Right cardiac atrium (tissue), 5 donors: ENCODE data around the gene PLRG1. TPM values are rescaled to one million over a fixed set of nuclear protein-coding genes. Genes with fewer than 3 reads are reported as not detected.
"Not testable (repeated sequence)": the region's sequence is repeated elsewhere in the genome, so short reads cannot be mapped to it uniquely, and the experiment has no call there.

Experiments
- ATAC-seq, 2 donors: fragments of 200-7000 bp; cut with Tn5 transposase; one replicate each; pipeline versions ENCODE4 v1.8.0 to v1.9.1; 2020; ENCODE audit warnings: moderate library complexity in 2 of 2, mild to moderate bottlenecking in 1 of 2
- DNase-seq, 3 donors: peaks; one replicate each; pipeline ENCODE4 v3.0.0-alpha.2; 2020
- H3K27ac ChIP-seq: one replicate; pipeline ENCODE4 v1.5.1; 2013; ENCODE audit warnings: mild to moderate bottlenecking, low read length, control low read depth, moderate library complexity
- H3K27me3 ChIP-seq: one replicate; pipeline ENCODE4 v1.6.1; 2013; ENCODE audit not compliant: control insufficient read depth, insufficient read depth
- H3K4me1 ChIP-seq: one replicate; pipeline ENCODE4 v1.6.1; 2013; ENCODE audit warnings: low read length; ENCODE audit not compliant: control insufficient read depth, insufficient read depth
- H3K4me3 ChIP-seq: one replicate; pipeline ENCODE4 v1.5.1; 2013; ENCODE audit warnings: low read length, control low read depth
- H3K9me3 ChIP-seq: one replicate; pipeline ENCODE4 v1.6.1; 2013; ENCODE audit warnings: low read length; ENCODE audit not compliant: control insufficient read depth
- WGBS: extraction: QIAGEN DNeasy Blood & Tissue Kit; methylation state at CpG from one replicate; pipeline ENCODE4 v1.1.7; 2013; 5-methylcytosine and 5-hydroxymethylcytosine counted together
- intact Hi-C, 4 donors: fragments of 100-400 bp; cut with DNase I; formaldehyde crosslinking; loops; one replicate each; pipeline versions ENCODE4 v1.11.0 to v1.14.0; 2022 to 2023
- long read RNA-seq, 4 donors: library from polyadenylated mRNA; unstranded; transcript quantifications; one replicate each; pipeline ENCODE4 v2.0.0, GENCODE V29; 2020 to 2021
- polyA plus RNA-seq: library from polyadenylated mRNA; stranded (reverse); fragments of 200-250 nt; gene quantifications from one replicate; pipeline ENCODE4 v1.2.3, GENCODE V29; 2013
- total RNA-seq, 4 donors: library from RNA; stranded (reverse); fragmentation: NEBNext Ultra II Directional; extraction: Animal tissue kit (Norgen Biotek cat#: 25700); gene quantifications; one replicate each; pipeline ENCODE4 v1.2.1, GENCODE V29; 2021
- donor health status: healthy with polysubstance abuse.
- donor health status: DM: no; HTN: yes; CAD: no.
- donor health status: DM: no; HTN: no; CAD: no.
- donor health status: DM: no; HTN: yes; CAD: no; lungs with severe emphysema.
- donor health status: DM: yes; HTN: yes; CAD: no.

Gene PLRG1
- total RNA-seq (10 to 100 TPM; 42.5 to 53.0 (median 50.8) TPM), polyA plus RNA-seq (24.6 TPM)
- long read RNA-seq, donor 1, transcript PLRG1-202 (15 exons, 3,351 nt) = major isoform, 41 of 49 reads
- long read RNA-seq, donor 1, partial matches to known transcripts = 2 of 49 reads
- long read RNA-seq, donor 1, other reads (novel, unspliced or antisense) = 5 of 49 reads
- long read RNA-seq, donor 2, transcript PLRG1-202 (15 exons, 3,351 nt) = major isoform, 18 of 23 reads
- long read RNA-seq, donor 2, partial matches to known transcripts = 0 of 23 reads
- long read RNA-seq, donor 2, other reads (novel, unspliced or antisense) = 5 of 23 reads
- long read RNA-seq, donor 3, transcript PLRG1-202 (15 exons, 3,351 nt) = major isoform, 197 of 238 reads
- long read RNA-seq, donor 3, partial matches to known transcripts = 11 of 238 reads
- long read RNA-seq, donor 3, other reads (novel, unspliced or antisense) = 28 of 238 reads
- long read RNA-seq, donor 4, transcript PLRG1-202 (15 exons, 3,351 nt) = major isoform, 33 of 37 reads
- long read RNA-seq, donor 4, partial matches to known transcripts = 1 of 37 reads
- long read RNA-seq, donor 4, other reads (novel, unspliced or antisense) = 3 of 37 reads

DNA sequence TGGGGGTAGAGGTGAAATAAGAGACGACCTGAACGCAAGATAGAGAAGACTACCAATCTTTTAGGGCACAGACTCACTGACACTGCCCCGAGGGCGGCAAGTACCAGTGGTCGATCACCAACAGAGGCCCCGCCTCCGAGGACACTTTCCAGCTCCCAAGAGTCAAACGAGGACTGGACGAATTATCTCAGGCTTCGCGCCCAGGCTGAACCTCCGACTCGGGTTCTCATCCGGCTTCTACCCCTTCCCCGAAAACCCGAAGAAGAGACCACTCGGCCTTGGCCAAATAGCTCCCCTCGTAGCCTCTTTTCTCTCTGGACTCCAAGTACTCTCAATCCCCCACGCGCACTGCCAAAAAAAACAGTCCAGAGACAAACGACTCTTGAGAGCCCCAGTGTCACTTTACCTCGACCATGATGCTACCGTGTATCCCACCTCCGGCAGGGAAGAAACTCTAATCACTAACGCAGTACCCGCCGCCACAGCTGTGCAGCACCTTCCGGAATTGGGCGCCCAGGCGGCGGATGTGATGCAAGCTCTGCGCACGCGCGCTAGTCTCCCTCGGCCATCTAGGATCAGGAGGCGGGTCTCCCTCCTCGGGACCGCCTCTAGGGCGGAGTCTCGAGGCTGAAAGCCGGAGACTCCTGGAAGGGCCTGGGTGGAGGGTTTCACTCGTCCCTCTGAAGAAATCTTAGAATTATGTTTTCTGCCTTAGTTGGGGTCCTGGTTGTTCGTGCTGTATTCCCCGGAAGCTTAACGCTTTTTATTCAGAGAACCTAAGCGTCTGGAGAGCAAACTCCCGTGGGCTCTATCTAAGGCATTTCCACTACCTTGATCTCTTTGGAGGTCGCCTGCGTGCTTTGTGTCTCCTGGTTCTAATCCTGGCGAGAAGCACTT, at the start of gene PLRG1:
Gene PLRG1, minus strand, starts transcription at position 507 of the 897 bp plus-strand sequence. Its CDS starts 92 bp downstream, at position 415.
- intact Hi-C loops = loop anchor here in 2 of 4 donors (5.0 to 10.0 kb wide), 3 partner anchors 67 to 225 kb away; no protein-coding TSS in a partner anchor
- peak within 1 kb of the TSS; percentile 88 for H3K4me3 ChIP-seq
- H3K27me3 ChIP-seq = no peaks in the 10 kb centered on the region
- peak; percentile 97 to 99 (median 99) for DNase-seq
- under 1% methylated on average over 51 of the region's 51 CpGs for WGBS
- H3K27ac ChIP-seq = peak within 1 kb of the TSS; percentile 70
- no peaks in the 10 kb centered on the region for H3K4me1 ChIP-seq
- H3K9me3 ChIP-seq = no peaks in the 10 kb centered on the region
- ATAC-seq = peak; percentile 100

DNA sequence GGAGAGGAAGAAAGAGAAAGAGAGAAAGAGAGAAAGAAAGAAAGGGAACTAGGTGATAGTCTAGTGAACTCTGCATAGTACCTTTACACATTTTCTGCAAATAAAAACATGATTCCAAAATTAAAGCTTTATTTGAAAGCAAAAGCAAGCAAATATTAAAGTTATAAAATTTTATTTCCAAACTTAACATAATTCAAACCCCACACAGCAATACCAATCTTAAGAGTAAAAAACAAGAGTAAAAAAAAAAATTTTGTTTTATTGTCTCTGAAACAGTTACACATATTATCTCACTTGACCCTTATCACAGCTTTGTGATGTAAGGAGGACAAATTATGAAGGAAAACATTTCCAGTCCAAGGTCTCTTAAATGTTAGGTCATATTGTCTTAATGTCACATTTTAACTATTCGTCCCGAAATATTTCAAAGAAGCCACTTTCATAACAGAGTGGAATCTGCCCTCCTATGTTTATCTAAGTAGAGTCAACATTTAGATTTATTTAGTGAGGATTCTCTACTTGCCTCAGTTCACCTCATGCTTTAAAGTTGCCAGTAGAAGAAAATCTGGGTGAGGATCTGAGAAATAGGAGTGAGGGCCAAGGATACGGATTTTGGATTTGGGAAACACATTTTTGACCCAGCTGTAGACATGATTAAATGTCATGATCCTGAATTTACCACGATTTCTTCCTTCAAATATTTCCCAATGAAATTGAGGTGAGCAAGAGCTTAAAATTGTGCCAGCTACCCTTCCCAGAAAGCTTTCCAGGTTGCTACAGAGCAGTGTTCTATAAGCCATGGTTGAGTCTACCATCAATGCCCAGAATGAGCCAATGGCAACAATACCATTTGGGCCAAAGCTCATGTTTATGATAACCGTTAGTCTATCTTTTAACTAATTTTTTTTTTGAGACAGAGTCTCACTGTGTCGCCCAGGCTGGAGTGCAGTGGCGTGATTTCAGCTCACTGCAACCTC, 47.9 kb upstream of the PLRG1 start:
- WGBS = 77% methylated on average over 7 of the region's 7 CpGs
- ATAC-seq = no peak

DNA sequence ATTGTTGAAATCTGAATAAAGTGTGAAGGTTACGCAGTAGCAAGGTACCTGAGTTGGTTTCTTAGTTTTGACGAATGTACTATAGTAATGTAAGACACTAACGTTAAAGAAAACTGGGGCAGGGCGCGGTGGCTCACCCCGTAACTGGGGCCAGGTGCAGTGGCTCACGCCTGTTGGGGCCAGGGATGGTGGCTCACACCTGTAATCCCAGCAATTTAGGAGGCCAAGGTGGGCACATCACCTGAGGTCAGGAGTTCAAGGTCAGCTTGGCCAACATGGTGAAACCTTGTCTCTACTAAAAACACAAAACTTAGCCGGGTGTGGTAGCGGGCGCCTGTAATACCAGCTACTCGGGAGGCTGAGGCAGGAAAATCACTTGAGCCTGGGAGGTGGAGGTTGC, 47.1 kb upstream of the PLRG1 start:
- ATAC-seq, intact Hi-C loops, H3K27ac ChIP-seq, DNase-seq, H3K4me1 ChIP-seq, H3K4me3 ChIP-seq, H3K9me3 ChIP-seq, H3K27me3 ChIP-seq: not testable (repeated sequence)
- 90% methylated on average over 11 of the region's 11 CpGs for WGBS

More for the DNA sequence above, 47.9 kb upstream of the PLRG1 start:
- Histone ChIP-seq H3K4me3 (no peak overlapping the region), H3K9me3 (no peaks in the 10 kb centered on the region), H3K27ac (no peak overlapping the region), H3K27me3 (no peaks in the 10 kb centered on the region), H3K4me1 (no peaks in the 10 kb centered on the region)
- no peak for DNase-seq
- intact Hi-C loops = no loop called here

DNA sequence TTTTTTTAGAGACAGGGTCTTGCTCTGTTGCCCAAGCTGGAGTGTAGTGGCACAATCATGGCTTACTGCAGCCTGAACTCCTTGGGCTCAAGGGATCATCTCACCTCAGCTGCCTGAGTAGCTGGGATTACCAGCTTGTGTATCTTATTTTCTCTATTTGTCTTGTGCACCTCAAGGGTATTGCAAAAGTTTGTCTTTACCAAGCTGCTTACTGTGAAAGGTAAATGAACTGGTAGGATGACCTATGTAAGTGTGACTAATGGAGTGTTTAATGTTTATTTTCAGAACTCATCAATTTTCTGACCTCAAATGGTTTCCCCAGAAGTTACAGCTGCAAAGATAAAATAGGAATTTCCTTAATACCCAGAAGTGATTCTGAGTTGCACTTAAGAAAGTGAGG, 45.6 kb upstream of the PLRG1 start:
- DNase-seq (no peak), ATAC-seq (no peak)
- H3K4me3 ChIP-seq = no peak overlapping the region
- intact Hi-C loops = no loop called here
- no peaks in the 10 kb centered on the region for H3K9me3 ChIP-seq
- no peaks in the 10 kb centered on the region for H3K27me3 ChIP-seq
- H3K4me1 ChIP-seq = no peaks in the 10 kb centered on the region
- H3K27ac ChIP-seq = no peak overlapping the region

DNA sequence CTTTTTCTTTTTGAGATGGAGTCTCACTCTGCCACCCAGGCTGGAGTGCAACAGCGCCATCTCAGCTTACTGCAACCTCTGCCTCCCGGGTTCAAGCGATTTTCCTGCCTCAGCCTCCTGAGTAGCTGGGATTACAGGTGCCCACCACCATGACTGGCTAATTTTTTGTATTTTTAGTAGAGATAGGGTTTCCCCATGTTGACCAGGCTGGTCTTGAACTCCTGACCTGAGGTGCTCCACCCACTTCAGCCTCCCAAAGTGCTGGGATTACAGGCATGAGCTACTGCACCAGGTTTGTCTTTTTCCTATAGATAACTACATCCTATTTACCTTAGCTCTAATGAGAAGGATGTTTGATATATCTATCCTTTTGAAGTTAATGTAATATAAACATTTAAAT, 44.1 kb upstream of the PLRG1 start:
- DNase-seq, H3K4me3 ChIP-seq, H3K27ac ChIP-seq, ATAC-seq, H3K27me3 ChIP-seq, H3K4me1 ChIP-seq, H3K9me3 ChIP-seq, intact Hi-C loops: not testable (repeated sequence)
- WGBS = 87% methylated on average over 3 of the region's 3 CpGs

DNA sequence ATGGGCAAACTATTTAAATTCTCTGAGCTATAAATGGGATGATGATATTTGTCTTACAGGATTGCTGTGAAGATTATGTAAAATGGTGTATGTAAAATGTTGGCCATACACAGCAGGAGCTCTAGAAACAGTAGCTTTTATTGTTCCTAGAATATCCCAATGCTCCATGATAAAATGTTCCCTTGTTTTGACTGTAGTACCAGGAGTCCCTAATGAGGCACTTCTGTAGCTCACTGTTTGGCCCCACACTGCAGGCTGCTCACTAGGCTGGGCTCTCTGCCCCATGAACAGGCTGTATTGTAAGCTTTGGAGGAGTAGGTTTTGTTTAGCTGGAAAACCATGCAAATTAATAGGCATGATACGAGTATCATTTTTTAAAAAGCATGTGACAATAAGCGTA, 43.7 kb upstream of the PLRG1 start:
- Histone ChIP-seq H3K4me3 (no peak overlapping the region), H3K9me3 (no peaks in the 10 kb centered on the region), H3K4me1 (no peaks in the 10 kb centered on the region), H3K27ac (no peak overlapping the region), H3K27me3 (no peaks in the 10 kb centered on the region)
- WGBS = 38% methylated on average over 2 of the region's 2 CpGs
- ATAC-seq = no peak
- DNase-seq = no peak
- intact Hi-C loops = no loop called here

DNA sequence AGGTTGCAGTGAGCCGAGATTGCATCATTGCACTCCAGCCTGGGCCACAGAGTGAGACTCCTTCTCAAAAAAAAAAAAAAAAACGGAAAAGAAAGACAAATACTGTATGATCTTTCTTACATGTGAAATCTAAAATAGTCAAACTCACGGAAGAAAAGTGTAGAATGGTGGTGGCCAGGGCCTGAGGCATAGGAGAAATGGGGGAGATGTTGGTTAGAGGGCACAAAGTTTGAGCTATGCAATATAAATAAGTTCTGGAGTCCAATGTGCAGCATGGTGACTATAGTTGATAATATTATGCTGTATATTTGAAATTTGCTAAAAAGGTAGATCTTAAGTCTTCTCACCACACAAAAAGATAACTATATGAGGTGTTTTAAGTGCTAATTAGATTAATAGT, 41.7 kb upstream of the PLRG1 start:
- DNase-seq = no peak
- Histone ChIP-seq H3K4me1 (no peaks in the 10 kb centered on the region), H3K4me3 (no peak overlapping the region), H3K27ac (no peak overlapping the region), H3K27me3 (no peaks in the 10 kb centered on the region), H3K9me3 (no peaks in the 10 kb centered on the region)
- 76% methylated on average over 3 of the region's 3 CpGs for WGBS
- ATAC-seq = no peak
- intact Hi-C loops = no loop called here

DNA sequence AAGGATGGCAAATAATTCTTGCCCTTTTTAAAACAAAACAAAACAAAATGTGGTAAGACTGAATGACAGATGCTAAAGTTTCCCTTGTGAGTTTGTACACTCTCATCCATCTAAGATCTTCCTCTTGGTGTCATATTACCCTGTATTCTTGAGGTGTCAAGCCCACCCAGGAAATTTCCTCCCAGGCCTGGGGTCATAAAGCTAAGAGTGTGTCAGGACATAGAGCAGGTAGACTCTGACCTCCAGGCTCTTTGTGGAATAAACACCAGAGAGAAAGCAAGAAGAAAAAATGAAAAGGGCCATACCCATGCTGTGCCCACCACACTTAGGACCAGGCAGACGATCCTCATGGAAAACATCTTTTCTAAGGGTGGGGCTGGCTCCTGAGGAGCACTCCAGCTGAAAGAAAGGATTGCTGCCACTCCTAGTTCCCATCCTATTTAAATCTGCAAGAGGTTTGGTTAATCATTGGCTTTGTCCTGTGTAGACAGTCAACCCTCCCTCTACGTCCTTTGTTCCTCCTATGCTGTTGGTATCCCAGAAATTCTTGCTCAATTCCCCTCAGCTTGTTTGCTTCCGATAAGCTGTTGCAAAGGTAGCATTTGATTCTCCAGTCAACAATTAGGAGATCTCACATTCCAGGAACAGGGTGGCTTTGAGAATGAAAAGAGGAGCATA, 40.3 kb upstream of the PLRG1 start, which contains the start of gene FGA:
Gene FGA, minus strand, starts transcription at position 414 of the 678 bp plus-strand sequence. Its CDS starts 55 bp downstream, at position 359.
- ATAC-seq (peak in 1 of 2 donors; percentile 41), DNase-seq (no peak)
- Histone ChIP-seq H3K4me1 (no peaks in the 10 kb centered on the region), H3K9me3 (no peaks in the 10 kb centered on the region), H3K4me3 (no peak within 1 kb of the TSS), H3K27ac (no peak within 1 kb of the TSS), H3K27me3 (no peaks in the 10 kb centered on the region)
- 63% methylated on average over 3 of the region's 3 CpGs for WGBS
- intact Hi-C loops = no loop called here

DNA sequence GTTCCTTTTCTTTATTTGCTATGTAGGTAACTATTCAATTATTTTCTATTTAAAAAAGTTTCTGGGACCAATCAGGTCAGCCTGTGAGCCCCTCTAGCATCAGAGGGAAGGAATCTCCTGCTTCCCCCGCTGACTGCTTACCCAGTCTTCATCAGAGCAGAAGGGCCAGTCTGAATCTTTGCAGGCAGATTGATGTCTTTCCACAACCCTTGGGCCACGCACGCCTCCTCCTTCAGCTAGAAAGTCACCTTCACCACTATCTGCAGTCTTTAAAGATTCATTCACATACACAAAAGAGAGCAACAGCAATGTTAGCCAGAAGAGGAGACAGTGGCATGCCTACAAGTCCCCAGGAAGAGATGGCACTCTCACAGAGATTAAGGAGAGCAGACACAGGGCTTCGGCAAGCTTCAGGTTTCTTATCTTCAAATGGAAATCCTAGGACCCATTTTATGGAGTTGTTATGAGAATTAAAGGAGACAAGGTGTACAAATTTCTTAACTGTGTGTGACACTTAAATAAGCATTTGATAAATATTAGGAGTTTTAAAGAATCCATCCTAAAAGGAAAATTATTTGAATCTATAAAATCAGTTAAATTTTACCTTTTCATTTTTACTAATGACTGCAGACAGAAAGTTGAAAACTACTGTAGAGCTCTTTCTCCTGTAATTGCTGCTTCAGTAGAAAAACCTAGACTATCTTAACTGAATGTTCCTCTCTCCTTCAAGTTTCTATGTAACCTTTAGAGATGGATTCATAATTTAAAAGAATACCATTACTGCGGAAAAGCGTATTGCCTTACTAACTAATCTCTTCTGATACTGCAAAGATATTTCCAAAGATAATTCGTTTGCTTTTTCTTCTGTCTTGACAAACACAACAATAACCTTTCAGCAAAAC, 39.3 kb upstream of the PLRG1 start:
- WGBS = 67% methylated on average over 7 of the region's 7 CpGs
- intact Hi-C loops = no loop called here
- no peaks in the 10 kb centered on the region for H3K27me3 ChIP-seq

More for the DNA sequence above, 39.3 kb upstream of the PLRG1 start:
- no peak for DNase-seq
- Histone ChIP-seq H3K27ac (no peak overlapping the region), H3K9me3 (no peaks in the 10 kb centered on the region), H3K4me3 (no peak overlapping the region), H3K4me1 (no peaks in the 10 kb centered on the region)
- ATAC-seq = no peak
